Trophoblast cell (in vitro differentiated cells and primary cell): ENCODE measurements around the gene HOMER2.

Experiments used
- DNase-seq, 2 donors: peaks; one replicate each; pipeline ENCODE4 v3.0.0-alpha.2; 2016
- H2AFZ ChIP-seq: 2 replicates; pipeline ENCODE4 v1.6.1; 2013; ENCODE audit warnings: low read length, moderate library complexity, mild to moderate bottlenecking; ENCODE audit not compliant: insufficient read depth, poor library complexity
- H2AK5ac ChIP-seq: 2 replicates; pipeline ENCODE4 v1.6.1; 2013; ENCODE audit warnings: mild to moderate bottlenecking, low read length
- H2BK120ac ChIP-seq: 2 replicates; pipeline ENCODE4 v1.6.1; 2013; ENCODE audit warnings: low read length, mild to moderate bottlenecking, moderate library complexity; ENCODE audit not compliant: insufficient read depth, poor library complexity
- H2BK12ac ChIP-seq: 2 replicates; pipeline ENCODE4 v1.6.1; 2013; ENCODE audit warnings: mild to moderate bottlenecking, low read length, moderate library complexity
- H2BK5ac ChIP-seq: 2 replicates; pipeline ENCODE4 v1.6.1; 2013; ENCODE audit warnings: low read length, low read depth, moderate library complexity, mild to moderate bottlenecking; ENCODE audit not compliant: poor library complexity
- H3K14ac ChIP-seq: 2 replicates; pipeline ENCODE4 v1.6.1; 2013; ENCODE audit warnings: mild to moderate bottlenecking, low read length
- H3K18ac ChIP-seq: 2 replicates; pipeline ENCODE4 v1.6.1; 2013; ENCODE audit warnings: mild to moderate bottlenecking, low read length
- H3K23ac ChIP-seq: 2 replicates; pipeline ENCODE4 v1.6.1; 2013; ENCODE audit warnings: low read length
- H3K27ac ChIP-seq: 2 replicates; pipeline ENCODE4 v1.5.1; 2013; ENCODE audit warnings: low read depth, mild to moderate bottlenecking, inconsistent platforms, low read length, moderate library complexity
- H3K27me3 ChIP-seq: 2 replicates; pipeline ENCODE4 v1.6.1; 2013; ENCODE audit warnings: inconsistent platforms, mild to moderate bottlenecking, low read length, moderate library complexity; ENCODE audit not compliant: insufficient read depth
- H3K36me3 ChIP-seq, 2 experiments: 1 replicate in 1 of 2; 2 replicates in 1 of 2; pipeline ENCODE4 v1.6.1; 2013; ENCODE audit warnings: low read length in 2 of 2, mild to moderate bottlenecking in 2 of 2, moderate library complexity in 1 of 2; ENCODE audit not compliant: insufficient read depth in 2 of 2, control insufficient read depth in 1 of 2
- H3K4ac ChIP-seq: 2 replicates; pipeline ENCODE4 v1.6.1; 2013; ENCODE audit warnings: low read depth, mild to moderate bottlenecking, low read length, moderate library complexity
- H3K4me1 ChIP-seq, 2 experiments: 1 replicate in 1 of 2; 2 replicates in 1 of 2; pipeline ENCODE4 v1.6.1; 2013; ENCODE audit warnings: low read length in 2 of 2, mild to moderate bottlenecking in 2 of 2, moderate library complexity in 1 of 2; ENCODE audit not compliant: insufficient read depth in 2 of 2, control insufficient read depth in 1 of 2
- H3K4me2 ChIP-seq: 2 replicates; pipeline ENCODE4 v1.6.1; 2013; ENCODE audit warnings: inconsistent platforms, mild to moderate bottlenecking, low read length, moderate library complexity
- H3K4me3 ChIP-seq: 2 replicates; pipeline ENCODE4 v1.5.1; 2013; ENCODE audit warnings: mild to moderate bottlenecking, low read depth, low read length, inconsistent platforms
- H3K79me1 ChIP-seq: one replicate; pipeline ENCODE4 v1.6.1; 2013; ENCODE audit warnings: low read length
- H3K79me2 ChIP-seq: 2 replicates; pipeline ENCODE4 v1.6.1; 2013; ENCODE audit warnings: low read length, mild to moderate bottlenecking; ENCODE audit not compliant: control insufficient read depth, insufficient read depth, poor library complexity
- H3K9ac ChIP-seq: 2 replicates; pipeline ENCODE4 v1.6.1; 2013; ENCODE audit warnings: mild to moderate bottlenecking, low read length
- H3K9me3 ChIP-seq: 2 replicates; pipeline ENCODE4 v1.6.1; 2013; ENCODE audit warnings: low read depth, mild to moderate bottlenecking, control low read depth, inconsistent platforms, low read length; ENCODE audit not compliant: insufficient read depth
- H4K12ac ChIP-seq: 2 replicates; pipeline ENCODE4 v1.6.1; 2013; ENCODE audit warnings: low read depth, mild to moderate bottlenecking, low read length, moderate library complexity
- H4K8ac ChIP-seq: 2 replicates; pipeline ENCODE4 v1.6.1; 2013; ENCODE audit warnings: low read depth, mild to moderate bottlenecking, low read length, moderate library complexity
- H4K91ac ChIP-seq: one replicate; pipeline ENCODE4 v1.6.1; 2013; ENCODE audit warnings: low read depth, mild to moderate bottlenecking, low read length, moderate library complexity
- whole genome bisulfite sequencing: extraction: QIAGEN DNeasy Blood & Tissue Kit; methylation state at CpG from one replicate; pipeline ENCODE4 v1.1.7; 2013; ENCODE audit warnings: missing lambda C conversion rate; ENCODE audit not compliant: insufficient read length, insufficient coverage; ENCODE audit errors: extremely low coverage; 5-methylcytosine and 5-hydroxymethylcytosine counted together

The HOMER2 gene

DNA sequence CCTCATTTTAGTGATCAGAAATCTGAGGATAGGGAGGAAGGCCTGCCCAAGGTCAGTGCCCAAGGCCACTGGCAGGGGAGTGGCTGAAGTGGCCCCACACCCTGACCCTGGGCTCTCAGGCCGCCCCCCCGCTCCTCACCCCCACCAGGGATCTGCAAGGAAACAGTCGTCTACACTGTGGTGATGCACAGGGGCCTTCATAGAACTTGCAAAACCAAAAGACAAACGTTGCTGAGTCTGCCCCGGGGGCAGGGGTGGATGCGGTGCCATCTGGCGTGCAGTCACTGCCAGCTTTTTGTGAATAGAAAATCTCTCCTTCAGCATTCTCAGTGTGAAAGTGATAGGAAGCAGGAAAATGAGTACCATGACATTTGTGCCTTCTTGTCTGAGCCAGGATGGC lies 101.8 kb downstream of the HOMER2 start:
- Histone ChIP-seq H3K79me2 (no peaks in the 10 kb centered on the region), H2BK120ac (no peak overlapping the region), H3K9me3 (peaks cover 2% of the 10 kb centered on the region), H3K27me3 (no peaks in the 10 kb centered on the region), H4K8ac (no peak overlapping the region), H3K27ac (no peak overlapping the region), H3K4me2 (no peak overlapping the region), H3K23ac (no peak overlapping the region), H2BK12ac (no peak overlapping the region), H3K18ac (no peak overlapping the region), H3K36me3 (no peaks in the 10 kb centered on the region), H4K91ac (no peak overlapping the region), H3K4me3 (no peak overlapping the region), H4K12ac (no peak overlapping the region), H3K9ac (no peak overlapping the region), H3K4ac (no peak overlapping the region), H3K14ac (no peak overlapping the region), H2AK5ac (no peak overlapping the region), H3K4me1 (peaks cover 10 to 11% of the 10 kb centered on the region in 2 experiments), H2BK5ac (no peak overlapping the region), H3K79me1 (no peaks in the 10 kb centered on the region), H2AFZ (no peak overlapping the region)
- no CpG with 5 or more reads among the region's 7 CpGs for WGBS
- no peak for DNase-seq

DNA sequence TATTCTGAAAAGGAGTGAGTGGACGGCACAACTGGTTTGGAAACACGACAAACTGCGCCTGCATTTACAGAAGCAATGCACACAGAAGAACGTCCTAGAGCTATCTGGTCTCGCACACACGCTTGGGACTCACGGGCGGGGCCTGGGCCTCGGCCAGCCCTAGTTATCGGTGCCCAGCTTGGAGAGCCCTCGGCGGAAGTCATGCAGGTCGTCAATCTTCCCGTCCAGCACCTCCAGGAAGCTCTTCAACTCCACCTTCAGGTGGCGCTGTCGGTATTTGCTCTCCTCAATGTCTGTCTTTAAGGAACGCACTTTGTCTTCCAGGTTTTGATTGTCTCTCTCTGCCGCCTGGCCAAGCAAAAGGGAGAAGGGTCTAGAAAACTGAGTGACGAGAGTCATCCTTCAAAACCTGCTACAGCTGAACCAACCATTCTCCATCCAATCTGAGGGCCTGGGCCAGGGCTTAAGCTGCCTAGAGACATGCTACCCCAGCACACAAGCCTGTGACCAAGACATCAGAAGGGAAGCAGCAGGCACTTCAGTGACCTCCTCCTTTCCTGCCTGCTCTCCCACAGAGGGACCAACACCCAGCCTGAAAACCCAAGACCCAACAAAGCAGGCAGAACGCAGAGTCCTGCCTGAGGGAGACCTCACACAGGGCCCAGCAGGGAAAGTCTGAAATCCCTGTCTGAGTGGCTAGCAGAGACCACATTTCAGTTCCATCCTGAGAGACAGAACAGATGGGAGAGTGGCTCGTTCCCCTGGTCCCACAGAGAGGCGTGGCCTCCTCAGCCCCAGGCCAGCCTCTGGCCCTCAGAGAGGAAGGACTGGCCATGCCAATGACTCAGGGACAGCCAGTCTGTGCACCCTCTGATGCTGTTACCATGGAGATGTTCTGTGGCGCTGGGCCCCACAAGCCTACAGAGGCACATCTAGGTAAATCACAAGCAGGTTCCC lies 102.7 kb downstream of the HOMER2 start:
- H3K27me3 ChIP-seq: no peaks in the 10 kb centered on the region
- no peak overlapping the region for H3K4me3 ChIP-seq
- H4K12ac ChIP-seq: peak overlapping the region; percentile 41
- H3K4ac ChIP-seq: no peak overlapping the region
- H3K4me2 ChIP-seq: peak overlapping the region; percentile 11
- no peak overlapping the region for H2BK5ac ChIP-seq
- no CpG with 5 or more reads among the region's 23 CpGs for whole genome bisulfite sequencing
- DNase-seq: peak; percentile 67 to 77
- H2BK12ac ChIP-seq: peak overlapping the region; percentile 2
- no peak overlapping the region for H3K18ac ChIP-seq
- H3K23ac ChIP-seq: no peak overlapping the region
- H2BK120ac ChIP-seq: no peak overlapping the region
- peak overlapping the region; percentile 72 for H2AFZ ChIP-seq
- H3K27ac ChIP-seq: no peak overlapping the region
- no peak overlapping the region for H2AK5ac ChIP-seq
- no peaks in the 10 kb centered on the region for H3K79me2 ChIP-seq
- peak overlapping the region; percentile 27 for H3K14ac ChIP-seq
- H4K91ac ChIP-seq: peak overlapping the region; percentile 34
- peaks cover 4 to 6% of the 10 kb centered on the region in 2 experiments for H3K4me1 ChIP-seq
- H3K9ac ChIP-seq: no peak overlapping the region
- no peaks in the 10 kb centered on the region for H3K36me3 ChIP-seq
- H4K8ac ChIP-seq: peak overlapping the region; percentile 75
- no peaks in the 10 kb centered on the region for H3K79me1 ChIP-seq
- peaks cover 2% of the 10 kb centered on the region for H3K9me3 ChIP-seq

DNA sequence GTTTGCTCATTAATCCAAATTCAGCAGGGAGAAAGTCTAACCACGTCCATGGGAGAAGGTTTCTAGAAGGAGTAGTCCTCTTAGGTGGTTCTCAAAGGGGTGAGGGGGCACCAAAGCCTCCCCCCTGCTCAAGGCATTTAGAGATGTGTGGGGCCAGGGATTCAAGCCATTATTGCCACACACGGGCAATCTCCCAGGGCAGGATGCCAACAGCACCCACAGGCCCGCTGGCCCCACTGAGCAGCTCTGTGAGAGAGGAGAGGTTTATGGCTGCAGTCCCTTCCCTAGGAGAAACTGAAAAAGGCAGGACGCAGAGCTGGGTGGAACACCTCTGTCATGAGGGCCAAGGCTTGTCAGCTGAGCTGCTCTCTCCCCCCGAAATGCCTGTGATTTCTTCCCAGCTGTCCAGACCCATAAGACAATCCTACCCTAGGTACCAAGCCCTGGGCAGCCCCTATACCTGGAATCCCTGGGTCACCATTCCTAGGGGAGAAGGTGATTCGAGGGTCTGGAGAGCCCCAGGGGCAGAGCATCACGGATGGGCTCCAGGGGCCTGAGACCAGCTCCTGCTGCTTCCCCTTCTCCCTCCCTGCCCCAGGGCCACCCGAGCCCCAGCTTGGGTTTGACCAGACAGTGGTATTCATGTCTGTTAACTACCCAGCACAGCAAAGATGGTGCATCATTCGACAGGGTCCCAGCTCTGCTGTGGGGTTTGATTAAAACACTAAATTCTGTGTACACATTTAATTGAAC lies 104.1 kb downstream of the HOMER2 start:
- WGBS: no CpG with 5 or more reads among the region's 9 CpGs
- Histone ChIP-seq H3K79me1 (no peaks in the 10 kb centered on the region), H3K14ac (no peak overlapping the region), H3K18ac (no peak overlapping the region), H4K8ac (no peak overlapping the region), H2BK5ac (no peak overlapping the region), H3K9me3 (peaks cover 1% of the 10 kb centered on the region), H2AFZ (no peak overlapping the region), H3K4me1 (peaks cover 4 to 6% of the 10 kb centered on the region in 2 experiments), H2BK120ac (no peak overlapping the region), H4K91ac (no peak overlapping the region), H3K36me3 (no peaks in the 10 kb centered on the region), H3K4ac (no peak overlapping the region), H3K23ac (no peak overlapping the region), H3K4me2 (no peak overlapping the region), H3K79me2 (no peaks in the 10 kb centered on the region), H3K4me3 (no peak overlapping the region), H3K27ac (no peak overlapping the region), H4K12ac (no peak overlapping the region), H2AK5ac (no peak overlapping the region), H2BK12ac (no peak overlapping the region), H3K9ac (no peak overlapping the region), H3K27me3 (no peaks in the 10 kb centered on the region)
- DNase-seq: no peak

DNA sequence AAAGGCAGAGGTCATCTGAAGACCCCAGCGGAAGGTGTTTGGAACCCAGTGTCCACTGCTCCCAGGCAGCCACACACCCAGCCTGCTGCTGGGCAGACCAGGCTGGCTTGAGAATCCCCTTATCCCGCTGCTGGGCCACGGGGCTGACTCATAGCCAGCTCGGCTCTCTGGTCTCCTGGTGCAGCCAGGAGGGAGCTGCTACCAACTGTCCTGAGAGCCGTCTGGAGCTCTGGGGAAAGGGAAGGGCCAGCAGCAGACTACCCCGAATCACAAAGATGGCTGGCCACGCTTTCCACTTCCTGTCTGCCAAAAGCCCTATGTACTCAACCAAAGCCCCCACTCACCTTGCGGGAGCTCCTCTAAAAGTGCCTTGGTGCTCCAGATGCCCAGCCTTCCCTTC lies 104.8 kb downstream of the HOMER2 start:
- H2BK5ac ChIP-seq: no peak overlapping the region
- H3K14ac ChIP-seq: no peak overlapping the region
- no peaks in the 10 kb centered on the region for H3K27me3 ChIP-seq
- H2BK120ac ChIP-seq: no peak overlapping the region
- no peaks in the 10 kb centered on the region for H3K79me1 ChIP-seq
- no CpG with 5 or more reads among the region's 8 CpGs for WGBS
- H4K91ac ChIP-seq: no peak overlapping the region
- H2AK5ac ChIP-seq: no peak overlapping the region
- no peak overlapping the region for H3K23ac ChIP-seq
- H3K18ac ChIP-seq: no peak overlapping the region
- H3K4ac ChIP-seq: no peak overlapping the region
- no peak overlapping the region for H2BK12ac ChIP-seq
- no peak overlapping the region for H2AFZ ChIP-seq
- no peak overlapping the region for H4K12ac ChIP-seq
- H3K4me2 ChIP-seq: no peak overlapping the region
- peaks cover 1% of the 10 kb centered on the region for H3K9me3 ChIP-seq
- no peaks in the 10 kb centered on the region for H3K79me2 ChIP-seq
- no peak for DNase-seq
- no peaks in the 10 kb centered on the region for H3K36me3 ChIP-seq
- H3K4me1 ChIP-seq: peaks cover 4 to 6% of the 10 kb centered on the region in 2 experiments
- H4K8ac ChIP-seq: no peak overlapping the region
- H3K27ac ChIP-seq: no peak overlapping the region
- H3K9ac ChIP-seq: no peak overlapping the region
- H3K4me3 ChIP-seq: no peak overlapping the region
